Motor neuron (in vitro differentiated cells): ENCODE results near the gene SPRR2E. TPM values are rescaled to one million over a fixed set of nuclear protein-coding genes. Genes with fewer than 3 reads are reported as not detected.
"Not testable (repeated sequence)": the region's sequence is repeated elsewhere in the genome, so short reads cannot be mapped to it uniquely, and the experiment has no call there.

Source experiments
- ATAC-seq, 8 experiments: fragments of 200-7000 bp; cut with Tn5 transposase; replicated peaks in 6 of 8; 2 replicates each; pipeline ENCODE4 v1.8.0; 2021; ENCODE audit warnings: mild to moderate bottlenecking in 8 of 8, moderate library complexity in 8 of 8
- H3K27ac ChIP-seq, 2 donors: fragments of 250-450 bp; sonication (Bioruptor Pico); 2 replicates each; pipeline ENCODE4 v1.9.0; 2021; ENCODE audit warnings: antibody characterized with exemption in 2 of 2, mild to moderate bottlenecking in 2 of 2, moderate library complexity in 1 of 2
- H3K4me1 ChIP-seq, 2 donors: fragments of 250-450 bp; sonication (Bioruptor Pico); replicated peaks in 1 of 2; 2 replicates each; pipeline ENCODE4 v1.6.1; 2021; ENCODE audit warnings: antibody characterized with exemption in 2 of 2, mild to moderate bottlenecking in 2 of 2, moderate library complexity in 1 of 2
- H3K4me3 ChIP-seq, 5 donors: fragments of 250-450 bp; sonication (Bioruptor Pico); 2 replicates each; pipeline ENCODE4 v1.9.0; 2021; ENCODE audit warnings: antibody characterized with exemption in 5 of 5, mild to moderate bottlenecking in 5 of 5, moderate library complexity in 4 of 5
- WGBS, 10 experiments: fragments of 450-650 bp; shearing (Covaris generic); methylation state at CpG; one replicate each; pipeline ENCODE4 v1.0.0; 2022; 5-methylcytosine and 5-hydroxymethylcytosine counted together
- in situ Hi-C, 9 experiments: fragments of 400-800 bp; cut with MboI; loops; one replicate each; pipeline ENCODE4 v1.15.0; 2021; ENCODE audit warnings: low sequenced_read_pairs in 9 of 9, low pct_unique_long_range_greater_than_20kb in 2 of 9; ENCODE audit not compliant: unreplicated experiment in 9 of 9
- total RNA-seq, 8 experiments: library from RNA; unstranded; fragments of 300-600 nt; gene quantifications; 2 replicates each; pipeline versions ENCODE4 v1.2.3 to v1.2.4, GENCODE V29; 2022

Gene SPRR2E
- total RNA-seq, 8 experiments from 2014 or later = 0.54 TPM; not detected in 7

DNA sequence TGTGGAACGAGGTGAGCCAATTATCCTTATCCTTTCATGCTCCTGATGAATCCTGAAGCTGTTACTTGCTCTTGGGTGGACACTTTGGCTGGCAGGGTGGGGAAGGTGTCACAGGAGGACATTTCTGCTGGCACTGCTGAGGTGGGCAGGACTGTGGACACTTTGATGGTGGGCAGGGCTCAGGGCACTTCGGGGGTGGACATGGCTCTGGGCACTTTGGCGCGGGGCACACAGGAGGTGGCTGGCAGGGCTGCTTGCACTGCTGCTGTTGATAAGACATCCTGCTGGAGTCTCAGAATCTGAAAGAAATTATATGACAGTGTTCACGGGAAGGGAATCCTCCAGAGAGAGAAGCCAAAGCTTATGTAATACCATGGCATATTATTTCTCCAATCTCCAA lies 18.1 kb upstream of the SPRR2E start:
- WGBS, 10 experiments = 0 to 100% (median 61%) methylated on average over 1 to 5 of the region's 5 CpGs; no CpG with 5 or more reads in 4 of the 10 experiments
- in situ Hi-C loops, ATAC-seq: not testable (repeated sequence)

GRCh38 chr1:153100245-153100644 lies 5.9 kb upstream of the SPRR2E start:
- Histone ChIP-seq H3K4me1 (no peaks in the 10 kb centered on the region), H3K27ac (no peak overlapping the region), H3K4me3 (no peak overlapping the region)
- in situ Hi-C loops = no loop called here
- peak in 2 of 8 experiments; percentile 55 to 70 for ATAC-seq
- WGBS, 10 experiments = 19 to 93% (median 72%) methylated on average over 3 to 5 of the region's 5 CpGs

More for the DNA sequence above, 18.1 kb upstream of the SPRR2E start:
- not testable (repeated sequence) for H3K4me1 ChIP-seq, H3K27ac ChIP-seq, H3K4me3 ChIP-seq

DNA sequence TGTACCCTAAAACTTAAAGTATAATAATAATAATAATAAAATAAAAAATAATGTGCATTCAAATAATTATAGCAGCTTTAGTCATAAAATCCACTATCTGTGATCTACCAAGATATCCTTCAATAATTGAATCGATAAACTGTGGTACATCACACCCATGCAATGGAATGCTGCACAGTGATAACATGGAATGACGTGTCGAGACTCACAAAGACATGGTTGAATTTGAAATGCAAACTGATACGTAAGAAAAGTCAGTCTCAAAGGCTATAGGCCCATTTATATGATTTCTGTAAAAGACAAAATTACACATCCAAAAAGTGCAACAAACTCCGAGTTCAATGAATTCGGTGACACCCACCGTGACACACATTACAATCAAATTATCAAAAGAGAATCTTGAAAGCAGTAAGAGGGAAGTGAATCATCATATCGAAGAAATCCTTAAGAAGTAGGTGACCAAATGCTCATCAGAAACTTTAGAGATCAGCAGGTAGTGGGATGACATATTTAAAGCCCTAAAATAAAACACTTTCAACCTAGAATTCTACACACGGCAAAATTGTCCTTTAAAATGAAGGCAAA lies 5.2 kb upstream of the SPRR2E start:
- WGBS, 10 experiments = 36 to 90% (median 75%) methylated on average over 2 to 9 of the region's 9 CpGs
- ATAC-seq = no peak
- in situ Hi-C loops = no loop called here
- H3K4me1 ChIP-seq = no peaks in the 10 kb centered on the region
- no peak overlapping the region for H3K4me3 ChIP-seq
- no peak overlapping the region for H3K27ac ChIP-seq

DNA sequence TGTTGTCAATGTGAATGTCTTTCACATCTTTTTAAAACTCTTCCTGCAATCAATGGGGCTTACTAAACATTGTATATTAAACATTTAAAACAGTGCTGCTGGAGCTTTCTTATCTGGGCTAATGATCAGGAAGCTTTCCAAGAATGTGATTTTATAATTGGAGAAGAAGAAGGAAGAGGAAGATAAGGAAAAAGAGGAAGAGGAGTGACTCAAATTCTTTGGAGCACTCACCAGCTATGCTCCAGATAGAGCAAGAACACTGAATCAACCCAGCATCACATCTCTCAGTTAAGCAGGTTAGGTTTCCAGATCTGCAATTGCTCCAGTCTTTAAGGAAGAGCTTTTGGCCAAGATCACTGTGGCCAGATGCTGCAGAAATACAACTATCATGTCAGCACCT lies 1.4 kb upstream of the SPRR2E start:
- no peak for ATAC-seq
- in situ Hi-C loops = no loop called here
- H3K4me3 ChIP-seq = no peak overlapping the region
- H3K4me1 ChIP-seq = no peaks in the 10 kb centered on the region
- H3K27ac ChIP-seq = no peak overlapping the region

GRCh38 chr1:153087652-153088051 lies 6.7 kb downstream of the SPRR2E start:
- 19 to 100% (median 67%) methylated on average over 1 of the region's 1 CpG; no CpG with 5 or more reads in 5 of the 10 experiments for WGBS, 10 experiments
- Histone ChIP-seq H3K4me1 (no peaks in the 10 kb centered on the region), H3K4me3 (no peak overlapping the region), H3K27ac (no peak overlapping the region)
- in situ Hi-C loops = no loop called here
- ATAC-seq = peak in 2 of 8 experiments; percentile 32 to 54

GRCh38 chr1:153081736-153082135 lies 12.6 kb downstream of the SPRR2E start:
- H3K27ac ChIP-seq = no peak overlapping the region
- in situ Hi-C loops = no loop called here

DNA sequence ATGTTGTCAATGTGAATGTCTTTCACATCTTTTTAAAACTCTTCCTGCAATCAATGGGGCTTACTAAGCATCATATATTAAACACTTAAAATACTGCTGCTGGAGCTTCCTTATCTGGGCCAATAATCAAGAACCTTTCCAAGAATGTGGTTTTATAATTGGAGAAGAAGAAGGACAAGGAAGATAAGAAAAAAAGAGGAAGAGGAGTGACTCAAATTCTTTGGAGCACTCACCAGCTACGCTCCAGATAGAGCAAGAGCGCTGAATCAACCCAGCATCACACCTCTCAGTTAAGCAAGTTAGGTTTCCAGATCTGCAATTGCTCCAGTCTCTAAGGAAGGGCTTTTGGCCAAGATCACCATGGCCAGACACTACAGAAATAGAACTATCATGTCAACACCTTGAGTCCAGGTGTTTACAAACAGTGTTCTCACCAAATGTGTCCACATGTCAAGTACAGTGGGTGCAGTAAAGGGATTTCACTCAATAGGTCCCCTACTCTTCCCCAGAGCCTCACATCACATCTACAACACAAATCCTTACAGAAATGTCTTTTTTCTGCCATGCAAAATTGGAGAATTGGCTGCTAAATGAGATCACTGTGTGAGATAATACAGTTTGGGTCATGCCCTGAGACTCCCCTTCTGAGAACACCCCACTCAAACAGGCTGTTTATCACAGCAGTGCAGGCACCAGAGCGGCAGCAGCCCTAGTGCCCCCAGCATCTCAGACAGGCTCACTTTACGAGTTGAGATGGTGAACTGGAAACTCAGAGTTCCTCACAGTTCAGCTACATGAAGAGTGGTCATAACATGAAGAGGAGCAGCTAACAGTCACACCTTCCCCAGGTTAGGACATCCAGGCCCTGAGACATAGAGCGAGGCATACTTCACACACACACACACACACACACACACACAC lies 21.3 kb downstream of the SPRR2E start:
- no peak overlapping the region for H3K4me3 ChIP-seq
- H3K27ac ChIP-seq = no peak overlapping the region
- WGBS, 10 experiments = 0 to 83% (median 60%) methylated on average over 1 to 4 of the region's 5 CpGs; no CpG with 5 or more reads in 1 of the 10 experiments
- ATAC-seq = no peak
- in situ Hi-C loops = no loop called here
- H3K4me1 ChIP-seq = no peaks in the 10 kb centered on the region

More at GRCh38 chr1:153081736-153082135, 12.6 kb downstream of the SPRR2E start:
- Histone ChIP-seq H3K4me3 (no peak overlapping the region), H3K4me1 (no peaks in the 10 kb centered on the region)
- ATAC-seq = no peak
- WGBS, 10 experiments = 0 to 92% (median 82%) methylated on average over 2 to 3 of the region's 3 CpGs

GRCh38 chr1:153071511-153071910 lies 22.8 kb downstream of the SPRR2E start, which contains the start of gene SPRR2B:
Gene SPRR2B, minus strand, starts transcription at chr1:153071611. Its CDS starts 772 bp downstream, at chr1:153070839.
- Histone ChIP-seq H3K4me1 (no peaks in the 10 kb centered on the region), H3K27ac (no peak within 1 kb of the TSS), H3K4me3 (no peak within 1 kb of the TSS)
- WGBS, 10 experiments = 0 to 81% (median 56%) methylated on average over 1 to 2 of the region's 2 CpGs; no CpG with 5 or more reads in 2 of the 10 experiments
- in situ Hi-C loops = no loop called here
- ATAC-seq = no peak

GRCh38 chr1:153070243-153070642 lies 24.1 kb downstream of the SPRR2E start:
- no peak overlapping the region for H3K27ac ChIP-seq
- 0 to 60% (median 33%) methylated on average over 1 of the region's 2 CpGs; no CpG with 5 or more reads in 5 of the 10 experiments for WGBS, 10 experiments
- no peak overlapping the region for H3K4me3 ChIP-seq
- in situ Hi-C loops = no loop called here
- H3K4me1 ChIP-seq = no peaks in the 10 kb centered on the region
- ATAC-seq = no peak

DNA sequence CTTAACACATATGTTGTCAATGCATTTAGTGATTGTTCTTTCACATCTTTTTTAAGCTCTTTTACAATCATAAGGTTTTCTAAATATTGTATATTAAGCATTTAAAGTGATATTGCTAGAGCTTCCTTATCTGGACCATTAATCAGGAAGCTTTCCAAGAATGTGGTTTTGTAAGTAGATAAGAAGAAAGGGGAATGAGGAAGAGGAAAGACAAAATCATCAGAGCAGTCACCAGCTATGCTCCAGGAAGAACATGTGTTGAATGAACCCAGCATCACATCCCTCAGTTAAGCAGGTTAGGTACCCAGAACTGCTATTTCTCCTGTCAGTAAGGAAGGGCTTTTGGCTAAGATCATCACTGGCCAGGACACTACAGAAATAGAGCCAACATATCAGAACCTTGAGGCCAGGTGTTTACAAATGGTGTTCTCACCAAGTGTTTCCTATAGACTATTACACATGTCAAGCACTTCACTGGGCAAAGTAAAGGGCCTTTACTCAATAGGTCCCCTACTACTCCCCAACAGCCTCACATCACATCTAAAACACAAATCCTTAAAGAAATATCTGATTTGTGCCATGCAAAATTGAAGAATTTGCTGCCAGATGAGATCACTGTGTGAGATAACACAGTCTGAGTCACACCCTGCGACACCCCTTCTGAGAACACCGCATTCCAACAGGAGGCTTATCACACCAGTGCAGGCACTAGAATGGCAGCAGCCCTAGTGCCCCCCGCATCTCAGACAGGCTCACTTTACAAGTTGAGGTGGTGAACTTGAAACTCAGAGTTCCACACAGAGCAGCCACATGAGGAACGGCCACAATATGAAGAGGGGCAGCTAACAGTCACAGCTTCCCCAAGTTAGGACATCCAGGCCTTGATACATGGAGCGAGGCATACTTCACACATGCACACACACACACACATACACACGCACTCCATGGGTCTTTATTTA lies 35.2 kb downstream of the SPRR2E start:
- in situ Hi-C loops = no loop called here
- H3K4me3 ChIP-seq = no peak overlapping the region
- H3K27ac ChIP-seq = no peak overlapping the region
- ATAC-seq = peak in 3 of 8 experiments; percentile 73 to 83 (median 78)
- 24 to 85% (median 60%) methylated on average over 1 to 5 of the region's 6 CpGs; no CpG with 5 or more reads in 2 of the 10 experiments for whole genome bisulfite sequencing, 10 experiments
- H3K4me1 ChIP-seq = no peaks in the 10 kb centered on the region

GRCh38 chr1:153058154-153058553 lies 36.2 kb downstream of the SPRR2E start:
- no peak for ATAC-seq

GRCh38 chr1:153057375-153057774 lies 37.0 kb downstream of the SPRR2E start, which contains the start of gene SPRR2A:
Gene SPRR2A, minus strand, starts transcription at chr1:153057512. Its CDS starts 777 bp downstream, at chr1:153056735.
- H3K4me3 ChIP-seq = no peak within 1 kb of the TSS
- ATAC-seq = peak in 2 of 8 experiments; percentile 67
- H3K27ac ChIP-seq = no peak within 1 kb of the TSS
- in situ Hi-C loops = no loop called here
- H3K4me1 ChIP-seq = no peaks in the 10 kb centered on the region
- WGBS, 10 experiments = 0 to 43% (median 29%) methylated on average over 1 to 2 of the region's 2 CpGs; no CpG with 5 or more reads in 3 of the 10 experiments

More at GRCh38 chr1:153058154-153058553, 36.2 kb downstream of the SPRR2E start:
- Histone ChIP-seq H3K27ac (no peak overlapping the region), H3K4me1 (no peaks in the 10 kb centered on the region), H3K4me3 (no peak overlapping the region)
- in situ Hi-C loops = no loop called here
- WGBS, 10 experiments = 0 to 86% (median 49%) methylated on average over 1 to 2 of the region's 2 CpGs
